GM12878 (cell line): Measurements from ENCODE around the gene CAPN8. TPM values are rescaled to one million over a fixed set of nuclear protein-coding genes. Genes with fewer than 3 reads are reported as not detected.

Source experiments
- ATAC-seq: fragments of 200-7000 bp; cut with Tn5 transposase; 3 replicates; pipeline ENCODE4 v1.9.1; 2020; ENCODE audit warnings: mild to moderate bottlenecking, moderate library complexity
- BruUV-seq: library from RNA; stranded (reverse); fragments of 400-500 nt; replicated peaks from 2 replicates; lab custom pipeline; 2021; lab: Mats Ljungman, UMichigan
- CTCF ChIA-PET: fragments of 300-600 bp; sonication (Branson Sonifier 250); formaldehyde crosslinking; extraction: SDS; loops from one replicate; lab custom pipeline; 2021; ENCODE audit warnings: inconsistent platforms; lab: Yijun Ruan, JAX
- POLR2A ChIA-PET: fragments of 350-600 bp; formaldehyde crosslinking; extraction: SDS; loops from one replicate; lab custom pipeline; 2021; ENCODE audit warnings: inconsistent platforms; lab: Charles Lee
- RAD21 ChIA-PET: fragments of 300-600 bp; sonication (Branson Sonifier 250); formaldehyde crosslinking; loops from one replicate; lab custom pipeline; 2023; ENCODE audit warnings: antibody characterized with exemption; ENCODE audit not compliant: unreplicated experiment; lab: Charles Lee
- SMC1A ChIA-PET: fragments of 300-600 bp; sonication (Branson Sonifier 250); formaldehyde crosslinking; loops from one replicate; lab custom pipeline; 2023; ENCODE audit not compliant: unreplicated experiment, uncharacterized antibody; lab: Charles Lee
- DNase-seq: peaks from one replicate; pipeline ENCODE4 v3.0.0-alpha.2; 2011; ENCODE audit warnings: low read depth, low spot score
- FAIRE-seq: peaks from 3 replicates; lab custom pipeline; 2011; peaks lifted over from hg19 to GRCh38; lab: Jason Lieb, UNC
- H2AFZ ChIP-seq: 2 replicates; pipeline ENCODE4 v1.6.0; 2011; ENCODE audit warnings: low read depth, low read length, control low read depth; ENCODE audit not compliant: control insufficient read depth
- H3K27ac ChIP-seq: 2 replicates; pipeline ENCODE4 v1.5.1; 2011; ENCODE audit warnings: control low read depth; ENCODE audit not compliant: control insufficient read depth, insufficient read depth
- H3K27me3 ChIP-seq, 2 experiments: replicated peaks in 1 of 2; 2 replicates each; pipeline versions ENCODE4 v1.6.0 to v1.6.1; 2011; ENCODE audit warnings: low read length in 1 of 2; ENCODE audit not compliant: control insufficient read depth in 2 of 2, insufficient read depth in 2 of 2
- H3K36me3 ChIP-seq, 2 experiments: 2 replicates each; pipeline ENCODE4 v1.5.1; 2011; ENCODE audit warnings: low read length in 1 of 2; ENCODE audit not compliant: control insufficient read depth in 2 of 2, insufficient read depth in 2 of 2
- H3K4me1 ChIP-seq: 2 replicates; pipeline ENCODE4 v1.6.1; 2011; ENCODE audit warnings: mild to moderate bottlenecking, low read length, moderate library complexity, mixed read lengths; ENCODE audit not compliant: control insufficient read depth, insufficient read depth
- H3K4me2 ChIP-seq: 2 replicates; pipeline ENCODE4 v1.6.0; 2011; ENCODE audit warnings: control low read depth; ENCODE audit not compliant: control insufficient read depth, insufficient read depth
- H3K4me3 ChIP-seq: fragments of 200-600 bp; sonication (generic); 2 replicates; pipeline ENCODE4 v1.5.1; 2016
- H3K79me2 ChIP-seq: 2 replicates; pipeline ENCODE4 v1.6.0; 2011; ENCODE audit warnings: low read length; ENCODE audit not compliant: control insufficient read depth, insufficient read depth
- H3K9ac ChIP-seq: 2 replicates; pipeline ENCODE4 v1.8.0; 2011; ENCODE audit warnings: low read length, control low read depth, mixed read lengths; ENCODE audit not compliant: control insufficient read depth, insufficient read depth
- H3K9me3 ChIP-seq: replicated peaks from 3 replicates; pipeline ENCODE4 v1.5.1; 2011; ENCODE audit warnings: mild to moderate bottlenecking, low read length; ENCODE audit not compliant: control insufficient read depth, insufficient read depth
- H4K20me1 ChIP-seq: 2 replicates; pipeline ENCODE4 v1.6.0; 2011; ENCODE audit not compliant: control insufficient read depth, insufficient read depth
- BHLHE40 ChIP-seq, 2 experiments: fragments of 450-650 bp in 1 of 2; IDR thresholded peaks; 2 replicates each; pipeline ENCODE4 v1.6.1; 2011 to 2017; ENCODE audit warnings: low read depth in 2 of 2, borderline replicate concordance in 1 of 2, improper control_type of control experiment in 1 of 2, low read length in 1 of 2, mild to moderate bottlenecking in 1 of 2
- CBX5 ChIP-seq: sonication (generic); IDR thresholded peaks from 2 replicates; pipeline ENCODE4 v1.6.1; 2016; ENCODE audit warnings: low read depth, moderate library complexity, mild to moderate bottlenecking, inconsistent platforms
- CHD2 ChIP-seq: IDR thresholded peaks from 2 replicates; pipeline ENCODE4 v1.6.1; 2011; ENCODE audit warnings: low read depth, low read length, improper control_type of control experiment, borderline replicate concordance
- KDM1A ChIP-seq: fragments of 200-600 bp; sonication (generic); IDR thresholded peaks from 2 replicates; pipeline ENCODE4 v1.6.1; 2016; ENCODE audit warnings: borderline replicate concordance
- RB1 ChIP-seq: fragments of 450-650 bp; formaldehyde crosslinking; IDR thresholded peaks from 2 replicates; pipeline ENCODE4 v1.6.1; 2017; ENCODE audit warnings: mild to moderate bottlenecking, borderline replicate concordance
- RBBP5 ChIP-seq: fragments of 200-600 bp; sonication (generic); conservative IDR thresholded peaks from 2 replicates; pipeline ENCODE4 v1.6.1; 2016
- SREBF2 ChIP-seq: IDR thresholded peaks from 2 replicates; pipeline ENCODE4 v1.6.1; 2012; ENCODE audit warnings: mild to moderate bottlenecking, low read length
- STAT1 ChIP-seq: fragments of 450-650 bp; conservative IDR thresholded peaks from 2 replicates; pipeline ENCODE4 v1.6.1; 2014; ENCODE audit warnings: antibody characterized with exemption, mild to moderate bottlenecking
- ZBED1 ChIP-seq: IDR thresholded peaks from 2 replicates; pipeline ENCODE4 v1.6.1; 2016; ENCODE audit warnings: borderline replicate concordance
- ZNF384 ChIP-seq: IDR thresholded peaks from 2 replicates; pipeline ENCODE4 v1.6.1; 2012; ENCODE audit warnings: low read depth, mild to moderate bottlenecking, low read length, improper control_type of control experiment, borderline replicate concordance
- ZNF622 ChIP-seq: fragments of 450-650 bp; IDR thresholded peaks from 2 replicates; pipeline ENCODE4 v1.6.1; 2017; ENCODE audit warnings: mild to moderate bottlenecking, inconsistent platforms
- WGBS: methylation state at CpG from one replicate; pipeline ENCODE4 v1.1.6; 2016; ENCODE audit warnings: low lambda C conversion rate; ENCODE audit not compliant: insufficient replicate concordance, insufficient coverage; ENCODE audit errors: missing lambda C conversion rate; 5-methylcytosine and 5-hydroxymethylcytosine counted together
- in situ Hi-C: fragments of 300-500 bp; cut with MboI; formaldehyde crosslinking; loops from 9 replicates; pipeline ENCODE4 v1.14.3; 2018; ENCODE audit warnings: mixed read lengths
- intact Hi-C: fragments of 100-400 bp; cut with micrococcal nuclease; formaldehyde crosslinking; loops from one replicate; pipeline ENCODE4 v1.14.2; 2022; ENCODE audit not compliant: unreplicated experiment
- polyA plus RNA-seq, 11 experiments: library from polyadenylated mRNA; depleted of rRNA in 4 of 11; unstranded in 6 of 11; stranded (reverse) in 5 of 11; fragments of >200 nt; fragmentation: Nextera tagmentation in 4 of 11; fragmentation: Illumina TruSeq in 1 of 11; extraction: Ambion mirVana in 4 of 11; extraction: Trizol in 1 of 11; gene quantifications; 1 replicate in 1 of 11; 2 replicates in 10 of 11; pipeline versions ENCODE4 v1.2.1 to v1.2.3, GENCODE V29; 2011 to 2016; ENCODE audit warnings: inconsistent platforms in 2 of 11, missing spikeins in 2 of 11, low read depth in 1 of 11
- total RNA-seq, 4 experiments: library from RNA; depleted of rRNA in 3 of 4; stranded (reverse); fragments of >200 nt in 3 of 4; fragmentation: Illumina TruSeq in 1 of 4; extraction: Trizol in 1 of 4; gene quantifications; 2 replicates each; pipeline versions ENCODE4 v1.2.1 to v1.2.3, GENCODE V29; 2013 to 2021
- TF ChIP-seq, protein P1 (sequence below), 3 experiments: IDR thresholded peaks in 2 of 3; conservative IDR thresholded peaks in 1 of 3; 2 replicates each; pipeline ENCODE4 v1.5.1; 2011; ENCODE audit warnings: low read depth in 3 of 3, low read length in 3 of 3, mild to moderate bottlenecking in 3 of 3, control low read depth in 2 of 3, moderate library complexity in 2 of 3, inconsistent platforms in 1 of 3, mixed read lengths in 1 of 3; ENCODE audit not compliant: control insufficient read depth in 2 of 3, insufficient read depth in 1 of 3; ENCODE audit errors: extremely low read depth in 1 of 3
- TF ChIP-seq, protein P2 (sequence below): IDR thresholded peaks from 2 replicates; pipeline ENCODE4 v1.6.1; 2012; ENCODE audit warnings: low read depth, low read length, improper control_type of control experiment
- TF ChIP-seq, protein P3 (sequence below): fragments of 450-650 bp; IDR thresholded peaks from 2 replicates; pipeline ENCODE4 v1.6.1; 2017; ENCODE audit warnings: mild to moderate bottlenecking
- TF ChIP-seq, protein P4 (sequence below): IDR thresholded peaks from 2 replicates; pipeline ENCODE4 v1.6.1; 2011; ENCODE audit warnings: low read depth, mild to moderate bottlenecking, low read length, moderate library complexity, borderline replicate concordance; ENCODE audit errors: extremely low read depth

CAPN8 gene
- total and polyA plus RNA-seq, 10 of the 15 experiments (the other 5 are each of a cell fraction or from before 2014, with no cell fraction given) = 6.4 to 30.7 (median 12.3) TPM

DNA sequence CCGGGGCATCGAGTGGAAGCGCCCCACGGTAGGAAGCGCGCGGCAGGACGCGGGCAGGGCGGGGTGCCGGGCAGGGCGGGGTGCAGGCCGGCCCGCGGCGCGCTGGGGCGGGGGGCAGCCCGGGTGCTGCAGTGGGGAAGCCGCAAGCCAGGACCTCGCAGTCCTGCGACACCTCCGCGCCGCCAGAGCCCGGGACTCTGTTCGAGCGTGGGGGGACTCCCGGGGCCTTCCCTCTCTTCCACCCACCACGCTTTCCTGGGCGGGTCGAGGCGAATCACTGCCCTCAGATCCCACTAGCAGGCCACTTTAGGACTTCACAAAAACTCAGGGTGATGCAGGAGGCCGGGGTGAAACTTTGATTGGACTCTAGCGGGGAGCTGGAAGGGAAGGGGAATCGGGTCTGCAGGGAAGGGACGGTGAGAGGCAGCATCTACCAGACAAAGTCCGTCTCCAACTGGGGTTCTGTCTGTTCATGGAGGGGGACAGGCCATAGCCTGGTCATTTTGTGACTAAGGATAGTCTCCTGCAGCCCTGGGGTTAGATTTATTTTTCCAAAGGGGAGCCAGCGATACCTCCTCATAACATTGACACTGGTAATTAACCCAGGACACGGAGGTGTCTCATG, 47.5 kb upstream of the CAPN8 start (continued):
- TF ChIP-seq ZNF384 (no peak), SREBF2 (no peak), ZBED1 (no peak)

DNA sequence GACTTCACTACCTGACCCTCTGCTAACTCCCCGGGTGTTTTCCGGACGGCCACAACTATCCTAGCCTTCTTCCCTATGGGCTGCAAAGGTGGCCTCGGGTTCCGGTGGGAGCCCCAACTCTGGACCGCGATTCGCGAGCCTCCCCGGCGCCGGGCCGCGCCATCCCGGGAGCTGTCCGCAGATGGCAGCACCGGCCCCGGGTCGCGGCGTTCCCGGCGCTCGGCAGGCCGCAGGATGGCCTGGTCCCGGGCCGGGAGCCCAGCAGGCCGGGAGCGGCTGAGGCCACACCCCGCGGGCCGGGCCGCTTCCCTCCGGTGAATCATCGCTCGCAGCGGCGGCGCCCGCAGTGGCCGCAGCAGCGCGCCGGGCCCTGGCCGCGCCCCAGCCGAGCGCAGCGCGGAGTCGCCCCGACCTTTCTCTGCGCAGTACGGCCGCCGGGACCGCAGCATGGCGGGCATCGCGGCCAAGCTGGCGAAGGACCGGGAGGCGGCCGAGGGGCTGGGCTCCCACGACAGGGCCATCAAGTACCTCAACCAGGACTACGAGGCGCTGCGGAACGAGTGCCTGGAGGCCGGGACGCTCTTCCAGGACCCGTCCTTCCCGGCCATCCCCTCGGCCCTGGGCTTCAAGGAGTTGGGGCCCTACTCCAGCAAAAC, 46.8 kb upstream of the CAPN8 start, which contains the start of gene CAPN2:
CAPN2 (plus strand) TSS at position 346 of the 656 bp plus-strand sequence; CDS start at position 448, 102 bp downstream.
- H3K4me1 ChIP-seq = peaks cover 28% of the 10 kb centered on the region
- H3K27me3 ChIP-seq = no peaks in the 10 kb centered on the region
- H3K36me3 ChIP-seq = no peaks in the 10 kb centered on the region
- ChIA-PET SMC1A (interaction anchor here (1.2 kb wide), 1 partner anchor 37 kb away, joined by 5 read pairs; no protein-coding TSS in a partner anchor), CTCF (interaction anchor here (3.1 kb wide), 1 partner anchor 38 kb away, joined by 25 read pairs; no protein-coding TSS in a partner anchor), RAD21 (interaction anchor here (1.2 to 2.3 kb wide), 2 partner anchors 31 to 36 kb away, joined by 4 to 8 read pairs; no protein-coding TSS in a partner anchor), POLR2A (no interaction called here)
- peak within 1 kb of the TSS; percentile 99 for H3K4me2 ChIP-seq
- H3K9ac ChIP-seq = peak within 1 kb of the TSS; percentile 68; the same call in 1 of the 2 replicates
- DNase-seq = no peak
- BruUV-seq = no TSS peak
- intact Hi-C loops (loop anchor here (1.0 to 5.0 kb wide), 2 partner anchors 37 to 620 kb away; partner anchors contain the start of gene NVL), in situ Hi-C loops (no loop called here)
- peak within 1 kb of the TSS; percentile 72 for H3K4me3 ChIP-seq
- peak; percentile 81 for ATAC-seq
- no peak for FAIRE-seq
- H3K27ac ChIP-seq = 0 out of 2 replicates have a peak within 1 kb of the TSS, but pooled peaks have one; percentile 44
- peak within 1 kb of the TSS; percentile 76 for H2AFZ ChIP-seq
- WGBS = 1% methylated on average over 74 of the region's 74 CpGs
- H3K9me3 ChIP-seq = no peaks in the 10 kb centered on the region
- no peaks in the 10 kb centered on the region for H4K20me1 ChIP-seq
- no peaks in the 10 kb centered on the region; the same call in 1 of the 2 replicates for H3K79me2 ChIP-seq
- TF ChIP-seq CBX5 (no peak), RBBP5 (no peak), RB1 (peak; percentile 48; the same call in 1 of the 2 replicates), STAT1 (no peak), ZNF622 (no peak), CHD2 (no peak), BHLHE40 (IDR thresholded peaks at IDR 0.05; ENCODE audit: borderline replicate concordance in 1 of 2, low read depth in 2 of 2, low read length in 1 of 2) (peak in 1 of 2 experiments; percentile 52; a peak in 2 of 4 replicates), KDM1A (no peak)
- TF ChIP-seq, protein P1, sequence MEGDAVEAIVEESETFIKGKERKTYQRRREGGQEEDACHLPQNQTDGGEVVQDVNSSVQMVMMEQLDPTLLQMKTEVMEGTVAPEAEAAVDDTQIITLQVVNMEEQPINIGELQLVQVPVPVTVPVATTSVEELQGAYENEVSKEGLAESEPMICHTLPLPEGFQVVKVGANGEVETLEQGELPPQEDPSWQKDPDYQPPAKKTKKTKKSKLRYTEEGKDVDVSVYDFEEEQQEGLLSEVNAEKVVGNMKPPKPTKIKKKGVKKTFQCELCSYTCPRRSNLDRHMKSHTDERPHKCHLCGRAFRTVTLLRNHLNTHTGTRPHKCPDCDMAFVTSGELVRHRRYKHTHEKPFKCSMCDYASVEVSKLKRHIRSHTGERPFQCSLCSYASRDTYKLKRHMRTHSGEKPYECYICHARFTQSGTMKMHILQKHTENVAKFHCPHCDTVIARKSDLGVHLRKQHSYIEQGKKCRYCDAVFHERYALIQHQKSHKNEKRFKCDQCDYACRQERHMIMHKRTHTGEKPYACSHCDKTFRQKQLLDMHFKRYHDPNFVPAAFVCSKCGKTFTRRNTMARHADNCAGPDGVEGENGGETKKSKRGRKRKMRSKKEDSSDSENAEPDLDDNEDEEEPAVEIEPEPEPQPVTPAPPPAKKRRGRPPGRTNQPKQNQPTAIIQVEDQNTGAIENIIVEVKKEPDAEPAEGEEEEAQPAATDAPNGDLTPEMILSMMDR (IDR thresholded peaks at IDR 0.05 in 2 of 3, conservative IDR thresholded peaks at IDR 0.05 in 1 of 3; ENCODE audit: control insufficient read depth in 2 of 3, extremely low read depth in 1 of 3, insufficient read depth in 1 of 3, low read depth in 3 of 3, low read length in 3 of 3) = peak; percentile 46 to 71 (median 63); a peak in 5 of 6 replicates
- TF ChIP-seq, protein P2, sequence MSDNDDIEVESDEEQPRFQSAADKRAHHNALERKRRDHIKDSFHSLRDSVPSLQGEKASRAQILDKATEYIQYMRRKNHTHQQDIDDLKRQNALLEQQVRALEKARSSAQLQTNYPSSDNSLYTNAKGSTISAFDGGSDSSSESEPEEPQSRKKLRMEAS = no peak
- TF ChIP-seq, protein P3, sequence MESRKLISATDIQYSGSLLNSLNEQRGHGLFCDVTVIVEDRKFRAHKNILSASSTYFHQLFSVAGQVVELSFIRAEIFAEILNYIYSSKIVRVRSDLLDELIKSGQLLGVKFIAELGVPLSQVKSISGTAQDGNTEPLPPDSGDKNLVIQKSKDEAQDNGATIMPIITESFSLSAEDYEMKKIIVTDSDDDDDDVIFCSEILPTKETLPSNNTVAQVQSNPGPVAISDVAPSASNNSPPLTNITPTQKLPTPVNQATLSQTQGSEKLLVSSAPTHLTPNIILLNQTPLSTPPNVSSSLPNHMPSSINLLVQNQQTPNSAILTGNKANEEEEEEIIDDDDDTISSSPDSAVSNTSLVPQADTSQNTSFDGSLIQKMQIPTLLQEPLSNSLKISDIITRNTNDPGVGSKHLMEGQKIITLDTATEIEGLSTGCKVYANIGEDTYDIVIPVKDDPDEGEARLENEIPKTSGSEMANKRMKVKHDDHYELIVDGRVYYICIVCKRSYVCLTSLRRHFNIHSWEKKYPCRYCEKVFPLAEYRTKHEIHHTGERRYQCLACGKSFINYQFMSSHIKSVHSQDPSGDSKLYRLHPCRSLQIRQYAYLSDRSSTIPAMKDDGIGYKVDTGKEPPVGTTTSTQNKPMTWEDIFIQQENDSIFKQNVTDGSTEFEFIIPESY = 0 out of 2 replicates have a peak, but pooled peaks have one; percentile 3
- TF ChIP-seq, protein P4, sequence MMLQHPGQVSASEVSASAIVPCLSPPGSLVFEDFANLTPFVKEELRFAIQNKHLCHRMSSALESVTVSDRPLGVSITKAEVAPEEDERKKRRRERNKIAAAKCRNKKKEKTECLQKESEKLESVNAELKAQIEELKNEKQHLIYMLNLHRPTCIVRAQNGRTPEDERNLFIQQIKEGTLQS = no peak
